Esophagus squamous epithelium (tissue), 5 donors: ENCODE results near the gene NEU4. TPM values are rescaled to one million over a fixed set of nuclear protein-coding genes. Genes with fewer than 3 reads are reported as not detected.
"Not testable (repeated sequence)": the region's sequence is repeated elsewhere in the genome, so short reads cannot be mapped to it uniquely, and the experiment has no call there.

Experiments
- DNase-seq: peaks from one replicate; lab custom pipeline; 2025; lab: John Stamatoyannopoulos, UW
- H3K27ac ChIP-seq, 4 donors: fragments of 200-600 bp; sonication (generic); one replicate each; pipeline ENCODE4 v1.5.1; 2016 to 2019; ENCODE audit warnings: mild to moderate bottlenecking in 1 of 4
- H3K27me3 ChIP-seq, 4 donors: fragments of 200-600 bp; sonication (generic); 1 replicate in 3 of 4; 2 replicates in 1 of 4; pipeline versions ENCODE4 v1.5.1 to v1.6.0; 2017 to 2021; ENCODE audit warnings: antibody characterized with exemption in 1 of 4
- H3K36me3 ChIP-seq, 3 donors: fragments of 200-600 bp; sonication (generic); one replicate each; pipeline ENCODE4 v1.5.1; 2016 to 2019
- H3K4me1 ChIP-seq, 3 donors: fragments of 200-600 bp; sonication (generic); one replicate each; pipeline ENCODE4 v1.5.1; 2017 to 2019
- H3K4me3 ChIP-seq, 4 donors: fragments of 200-600 bp; sonication (generic); 1 replicate in 3 of 4; 2 replicates in 1 of 4; pipeline ENCODE4 v1.5.1; 2016 to 2019; ENCODE audit warnings: mild to moderate bottlenecking in 2 of 4, moderate library complexity in 1 of 4
- H3K9me3 ChIP-seq, 3 donors: fragments of 200-600 bp; sonication (generic); one replicate each; pipeline ENCODE4 v1.5.1; 2016 to 2019
- CTCF ChIP-seq, 6 experiments: fragments of 450-650 bp in 4 of 6; fragments of 200-600 bp in 2 of 6; sonication (generic) in 2 of 6; IDR thresholded peaks; one replicate each; pipeline ENCODE4 v1.5.1; 2016 to 2019; ENCODE audit warnings: antibody characterized with exemption in 6 of 6, mild to moderate bottlenecking in 4 of 6, moderate library complexity in 4 of 6
- POLR2A ChIP-seq, 4 donors: fragments of 450-650 bp; IDR thresholded peaks; one replicate each; pipeline ENCODE4 v1.6.1; 2017; ENCODE audit warnings: antibody characterized with exemption in 4 of 4, mild to moderate bottlenecking in 4 of 4, moderate library complexity in 3 of 4
- WGBS, 2 donors: methylation state at CpG; one replicate each; pipeline ENCODE4 v1.1.5; 2018; 5-methylcytosine and 5-hydroxymethylcytosine counted together
- intact Hi-C: fragments of 100-400 bp; cut with DNase I; formaldehyde crosslinking; loops from one replicate; pipeline ENCODE4 v1.15.0; 2022
- total RNA-seq, 4 donors: library from RNA; depleted of rRNA; stranded (reverse); fragments of >200 nt; gene quantifications; one replicate each; pipeline ENCODE4 v1.1.0, GENCODE V29; 2016
- donor health status: DM: yes; HTN: yes; CAD: no.

The NEU4 gene
- total RNA-seq = not detected

- H3K4me1 ChIP-seq = peaks cover 10 to 12% (median 11%) of the 10 kb centered on the region in 3 donors
- 78 to 94% methylated on average over 8 to 12 of the region's 31 CpGs for WGBS, 2 donors
- TF ChIP-seq POLR2A (IDR thresholded peaks at IDR 0.05) = no peak
- TF ChIP-seq CTCF (IDR thresholded peaks at IDR 0.05) = no peak
- intact Hi-C loops = no loop called here
- no peak for DNase-seq
- H3K36me3 ChIP-seq = no peaks in the 10 kb centered on the region
- H3K9me3 ChIP-seq = no peaks in the 10 kb centered on the region
- H3K27ac ChIP-seq = no peak within 1 kb of the TSS
- peaks cover 6 to 38% (median 7%) of the 10 kb centered on the region in 4 donors for H3K27me3 ChIP-seq
- no peak within 1 kb of the TSS for H3K4me3 ChIP-seq
Observed at GRCh38 chr2:241808721-241809382, at the start of gene NEU4. Gene NEU4 (plus strand): TSS chr2:241809193. CDS start chr2:241814485, 5,292 bp downstream.

- H3K4me3 ChIP-seq, H3K9me3 ChIP-seq, DNase-seq, H3K4me1 ChIP-seq, H3K27ac ChIP-seq, H3K27me3 ChIP-seq, intact Hi-C loops: not testable (repeated sequence)
- peaks cover 12 to 99% (median 13%) of the 10 kb centered on the region in 3 donors for H3K36me3 ChIP-seq
- WGBS, 2 donors = 90 to 100% methylated on average over 1 to 6 of the region's 16 CpGs
Observed at GRCh38 chr2:241759893-241760292, 49.1 kb upstream of the NEU4 start.

GRCh38 chr2:241760301-241760771 is 48.7 kb upstream of the NEU4 start:
- no peak overlapping the region for H3K27ac ChIP-seq
- no peak for TF ChIP-seq CTCF (IDR thresholded peaks at IDR 0.05)
- TF ChIP-seq POLR2A (IDR thresholded peaks at IDR 0.05) = no peak
- peaks cover 9 to 94% (median 12%) of the 10 kb centered on the region in 3 donors for H3K36me3 ChIP-seq
- no peak for DNase-seq
- H3K27me3 ChIP-seq = no peaks in the 10 kb centered on the region
- 85 to 90% methylated on average over 8 to 9 of the region's 17 CpGs for WGBS, 2 donors
- H3K4me3 ChIP-seq = no peak overlapping the region
- no peaks in the 10 kb centered on the region for H3K9me3 ChIP-seq
- intact Hi-C loops = no loop called here
- H3K4me1 ChIP-seq = no peaks in the 10 kb centered on the region

GRCh38 chr2:241762321-241762932 is 46.6 kb upstream of the NEU4 start:
- Histone ChIP-seq H3K4me1 (no peaks in the 10 kb centered on the region), H3K36me3 (peaks cover 0 to 73% (median 4%) of the 10 kb centered on the region in 3 donors), H3K27me3 (no peaks in the 10 kb centered on the region), H3K9me3 (no peaks in the 10 kb centered on the region), H3K27ac (peak overlapping the region in 1 of 4 donors; percentile 35), H3K4me3 (no peak overlapping the region)
- TF ChIP-seq CTCF (IDR thresholded peaks at IDR 0.05) (no peak), POLR2A (IDR thresholded peaks at IDR 0.05) (no peak)
- no peak for DNase-seq
- WGBS, 2 donors = 67 to 70% methylated on average over 16 to 18 of the region's 18 CpGs
- intact Hi-C loops = no loop called here

GRCh38 chr2:241762933-241763369 is 46.0 kb upstream of the NEU4 start:
- H3K27me3 ChIP-seq = no peaks in the 10 kb centered on the region
- H3K4me1 ChIP-seq = no peaks in the 10 kb centered on the region
- intact Hi-C loops = no loop called here
- TF ChIP-seq CTCF (IDR thresholded peaks at IDR 0.05) (no peak), POLR2A (IDR thresholded peaks at IDR 0.05) (no peak)
- WGBS, 2 donors = 46 to 83% methylated on average over 4 to 7 of the region's 13 CpGs
- no peak for DNase-seq
- H3K9me3 ChIP-seq = no peaks in the 10 kb centered on the region
- H3K36me3 ChIP-seq = peaks cover 0 to 73% (median 4%) of the 10 kb centered on the region in 3 donors
- peak overlapping the region in 1 of 4 donors; percentile 36 for H3K27ac ChIP-seq
- H3K4me3 ChIP-seq = no peak overlapping the region
